Right lobe of liver (tissue), 6 donors: Measurements from ENCODE around the gene WNT4. TPM values are rescaled to one million over a fixed set of nuclear protein-coding genes. Genes with fewer than 3 reads are reported as not detected.

Source experiments
- ATAC-seq, 4 donors: fragments of 200-7000 bp; cut with Tn5 transposase; one replicate each; pipeline ENCODE4 v1.9.1; 2020; ENCODE audit warnings: mild to moderate bottlenecking in 4 of 4, moderate library complexity in 4 of 4
- DNase-seq, 3 donors: peaks; one replicate each; pipeline ENCODE4 v3.0.0-alpha.2; 2020
- H3K27ac ChIP-seq, 3 donors: fragments of 200-600 bp; one replicate each; pipeline ENCODE4 v1.8.0; 2022
- H3K27me3 ChIP-seq, 2 donors: fragments of 200-600 bp; one replicate each; pipeline ENCODE4 v1.8.0; 2022
- H3K36me3 ChIP-seq, 4 donors: fragments of 200-600 bp; sonication (generic) in 1 of 4; one replicate each; pipeline versions ENCODE4 v1.5.1 to v1.8.0; 2017 to 2022; ENCODE audit warnings: control low read depth in 1 of 4
- H3K4me1 ChIP-seq, 4 donors: fragments of 200-600 bp; sonication (generic) in 1 of 4; one replicate each; pipeline versions ENCODE4 v1.5.1 to v1.8.0; 2017 to 2022; ENCODE audit warnings: control low read depth in 1 of 4
- H3K4me3 ChIP-seq, 3 donors: fragments of 200-600 bp; one replicate each; pipeline ENCODE4 v1.8.0; 2022
- H3K9me3 ChIP-seq, 4 donors: fragments of 200-600 bp; sonication (generic) in 1 of 4; one replicate each; pipeline versions ENCODE4 v1.5.1 to v1.8.0; 2017 to 2022; ENCODE audit warnings: control low read depth in 1 of 4
- POLR2A ChIP-seq: fragments of 450-650 bp; IDR thresholded peaks from one replicate; pipeline ENCODE4 v1.6.1; 2017; ENCODE audit warnings: antibody characterized with exemption, mild to moderate bottlenecking
- WGBS: methylation state at CpG from one replicate; pipeline ENCODE4 v1.1.6; 2018; ENCODE audit warnings: low coverage, low lambda C conversion rate; ENCODE audit not compliant: insufficient coverage; ENCODE audit errors: missing lambda C conversion rate; 5-methylcytosine and 5-hydroxymethylcytosine counted together
- intact Hi-C, 2 donors: fragments of 100-400 bp; cut with DNase I; formaldehyde crosslinking; loops; one replicate each; pipeline versions ENCODE4 v1.11.2 to v1.14.1; 2022
- total RNA-seq, 6 experiments: library from RNA; depleted of rRNA in 2 of 6; stranded (reverse); fragments of >200 nt in 2 of 6; fragmentation: NEBNext Ultra II Directional in 3 of 6; extraction: Animal tissue kit (Norgen Biotek cat#: 25700) in 3 of 6; gene quantifications; one replicate each; pipeline versions ENCODE4 v1.1.0 to v1.2.4, GENCODE V29; 2016 to 2023
- TF ChIP-seq, protein P1 (sequence below), 4 donors: fragments of 200-600 bp in 3 of 4; fragments of 450-650 bp in 1 of 4; IDR thresholded peaks; one replicate each; pipeline versions ENCODE4 v1.5.1 to v1.8.0; 2016 to 2022; ENCODE audit warnings: antibody characterized with exemption in 4 of 4, mild to moderate bottlenecking in 2 of 4
- donor health status: DM: no; HTN: yes; CAD: no.
- donor health status: DM: no; HTN: no; CAD: no.
- donor health status: DM: no; HTN: no; CAD: no.
- donor health status: DM: no; HTN: yes; CAD: no.
- donor health status: DM: no; HTN: yes; CAD: no.

WNT4 gene
- total RNA-seq, 6 experiments from 2014 or later, result 0.06 to 0.46 (median 0.21) TPM; not detected in 2

DNA sequence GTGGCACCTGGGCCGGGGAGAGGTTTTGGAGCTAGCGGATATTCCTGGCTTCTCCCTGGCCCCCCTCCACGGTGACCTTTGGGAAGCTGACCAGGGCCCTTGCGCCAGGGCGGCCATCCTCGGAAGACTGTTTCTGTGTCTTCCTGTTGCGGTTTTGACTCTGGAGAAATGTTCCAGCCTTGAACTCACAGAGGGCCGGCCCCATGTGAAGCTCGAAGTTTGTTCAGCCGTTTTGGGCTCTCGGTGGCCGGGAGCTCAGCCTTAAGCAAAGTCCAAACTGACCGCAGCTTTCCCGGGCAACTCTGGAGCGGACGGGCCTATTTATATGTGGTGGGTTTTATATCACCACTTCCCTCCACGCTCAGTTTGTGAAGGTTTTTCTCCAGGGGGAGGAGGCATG is 17.0 kb upstream of the WNT4 start:
- Histone ChIP-seq H3K27ac (no peak overlapping the region), H3K36me3 (no peaks in the 10 kb centered on the region), H3K4me1 (no peaks in the 10 kb centered on the region), H3K4me3 (no peak overlapping the region), H3K9me3 (no peaks in the 10 kb centered on the region), H3K27me3 (no peaks in the 10 kb centered on the region)
- intact Hi-C loops, result no loop called here
- 73% methylated on average over 5 of the region's 17 CpGs for WGBS
- no peak for TF ChIP-seq POLR2A
- TF ChIP-seq, protein P1, sequence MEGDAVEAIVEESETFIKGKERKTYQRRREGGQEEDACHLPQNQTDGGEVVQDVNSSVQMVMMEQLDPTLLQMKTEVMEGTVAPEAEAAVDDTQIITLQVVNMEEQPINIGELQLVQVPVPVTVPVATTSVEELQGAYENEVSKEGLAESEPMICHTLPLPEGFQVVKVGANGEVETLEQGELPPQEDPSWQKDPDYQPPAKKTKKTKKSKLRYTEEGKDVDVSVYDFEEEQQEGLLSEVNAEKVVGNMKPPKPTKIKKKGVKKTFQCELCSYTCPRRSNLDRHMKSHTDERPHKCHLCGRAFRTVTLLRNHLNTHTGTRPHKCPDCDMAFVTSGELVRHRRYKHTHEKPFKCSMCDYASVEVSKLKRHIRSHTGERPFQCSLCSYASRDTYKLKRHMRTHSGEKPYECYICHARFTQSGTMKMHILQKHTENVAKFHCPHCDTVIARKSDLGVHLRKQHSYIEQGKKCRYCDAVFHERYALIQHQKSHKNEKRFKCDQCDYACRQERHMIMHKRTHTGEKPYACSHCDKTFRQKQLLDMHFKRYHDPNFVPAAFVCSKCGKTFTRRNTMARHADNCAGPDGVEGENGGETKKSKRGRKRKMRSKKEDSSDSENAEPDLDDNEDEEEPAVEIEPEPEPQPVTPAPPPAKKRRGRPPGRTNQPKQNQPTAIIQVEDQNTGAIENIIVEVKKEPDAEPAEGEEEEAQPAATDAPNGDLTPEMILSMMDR (IDR thresholded peaks at IDR 0.05), result no peak
- no peak for ATAC-seq
- DNase-seq, result no peak

DNA sequence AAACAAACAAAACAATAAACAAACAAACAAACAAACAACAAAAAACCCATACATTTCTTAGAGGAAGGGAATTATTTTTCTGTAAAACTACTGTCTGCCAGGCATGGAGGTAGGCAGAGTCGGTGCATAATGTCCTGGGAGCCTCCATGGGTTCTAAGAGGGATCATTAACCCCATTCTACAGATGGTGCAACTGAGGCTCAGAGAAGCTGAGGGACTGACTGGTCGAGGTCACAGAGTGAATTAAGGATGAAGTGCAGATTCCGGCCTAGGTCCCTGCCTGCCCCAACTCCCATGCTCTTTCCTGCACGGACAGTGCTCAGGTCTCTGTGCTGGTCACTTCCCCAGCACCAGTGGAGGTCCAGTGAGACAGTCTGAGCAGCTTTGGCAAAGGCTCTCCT is 15.8 kb upstream of the WNT4 start:
- DNase-seq (no peak), ATAC-seq (no peak)
- intact Hi-C loops, result no loop called here
- H3K4me3 ChIP-seq, result no peak overlapping the region
- TF ChIP-seq POLR2A, result no peak
- TF ChIP-seq, protein P1 (IDR thresholded peaks at IDR 0.05), result no peak
- H3K27me3 ChIP-seq, result no peaks in the 10 kb centered on the region
- no peak overlapping the region for H3K27ac ChIP-seq
- no peaks in the 10 kb centered on the region for H3K9me3 ChIP-seq
- 71% methylated on average over 3 of the region's 4 CpGs for WGBS
- no peaks in the 10 kb centered on the region for H3K4me1 ChIP-seq
- H3K36me3 ChIP-seq, result no peaks in the 10 kb centered on the region

DNA sequence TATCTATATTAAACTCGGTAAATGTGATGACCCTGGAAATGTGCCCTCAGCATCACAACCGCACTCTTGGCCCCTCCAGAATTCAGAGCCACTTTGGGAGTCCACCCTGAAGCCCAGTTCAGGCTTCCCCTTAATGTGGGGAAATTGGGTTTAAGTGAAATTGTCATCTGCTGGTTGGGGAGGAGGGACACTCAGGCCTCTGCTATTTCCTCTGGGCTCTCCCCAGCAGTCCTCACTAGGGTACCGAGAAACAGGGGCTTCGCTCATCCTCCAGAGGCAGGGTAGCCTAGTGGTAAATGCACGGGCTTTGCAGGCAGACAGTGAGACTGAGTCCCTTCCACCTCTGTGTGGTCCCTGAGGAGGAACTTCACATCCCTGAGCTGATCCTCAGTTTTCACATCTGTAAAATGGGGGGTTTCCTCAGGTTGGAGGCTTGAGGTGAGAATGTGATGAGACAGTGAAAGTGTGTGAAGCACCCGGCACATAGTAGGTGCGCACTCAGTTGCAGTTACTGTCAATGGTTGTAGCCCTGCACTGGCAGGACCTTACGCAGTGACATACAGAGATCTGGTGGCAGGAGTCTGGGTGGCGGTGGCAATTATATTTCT is 14.6 kb upstream of the WNT4 start:
- Histone ChIP-seq H3K9me3 (no peaks in the 10 kb centered on the region), H3K36me3 (no peaks in the 10 kb centered on the region), H3K27ac (no peak overlapping the region), H3K27me3 (no peaks in the 10 kb centered on the region), H3K4me1 (no peaks in the 10 kb centered on the region), H3K4me3 (no peak overlapping the region)
- intact Hi-C loops, result no loop called here
- 53% methylated on average over 4 of the region's 9 CpGs for WGBS
- DNase-seq (no peak), ATAC-seq (no peak)
- no peak for TF ChIP-seq POLR2A
- TF ChIP-seq, protein P1 (IDR thresholded peaks at IDR 0.05), result no peak

GRCh38 chr1:22155517-22155916 is 12.6 kb upstream of the WNT4 start:
- no peaks in the 10 kb centered on the region for H3K36me3 ChIP-seq
- TF ChIP-seq, protein P1 (IDR thresholded peaks at IDR 0.05), result no peak
- TF ChIP-seq POLR2A, result no peak
- H3K9me3 ChIP-seq, result no peaks in the 10 kb centered on the region
- WGBS, result 80% methylated on average over 3 of the region's 4 CpGs
- no peaks in the 10 kb centered on the region for H3K27me3 ChIP-seq
- DNase-seq (no peak), ATAC-seq (no peak)
- intact Hi-C loops, result no loop called here
- no peaks in the 10 kb centered on the region for H3K4me1 ChIP-seq
- no peak overlapping the region for H3K27ac ChIP-seq
- no peak overlapping the region for H3K4me3 ChIP-seq

GRCh38 chr1:22154626-22155025 is 11.7 kb upstream of the WNT4 start:
- Histone ChIP-seq H3K27me3 (no peaks in the 10 kb centered on the region), H3K4me3 (no peak overlapping the region), H3K27ac (no peak overlapping the region), H3K4me1 (no peaks in the 10 kb centered on the region), H3K9me3 (no peaks in the 10 kb centered on the region), H3K36me3 (no peaks in the 10 kb centered on the region)
- DNase-seq (no peak), ATAC-seq (no peak)
- intact Hi-C loops, result no loop called here
- 62% methylated on average over 3 of the region's 6 CpGs for WGBS
- no peak for TF ChIP-seq POLR2A
- TF ChIP-seq, protein P1 (IDR thresholded peaks at IDR 0.05), result no peak
